Measurements from ENCODE around the gene SLC34A2.

Gene SLC34A2

DNA sequence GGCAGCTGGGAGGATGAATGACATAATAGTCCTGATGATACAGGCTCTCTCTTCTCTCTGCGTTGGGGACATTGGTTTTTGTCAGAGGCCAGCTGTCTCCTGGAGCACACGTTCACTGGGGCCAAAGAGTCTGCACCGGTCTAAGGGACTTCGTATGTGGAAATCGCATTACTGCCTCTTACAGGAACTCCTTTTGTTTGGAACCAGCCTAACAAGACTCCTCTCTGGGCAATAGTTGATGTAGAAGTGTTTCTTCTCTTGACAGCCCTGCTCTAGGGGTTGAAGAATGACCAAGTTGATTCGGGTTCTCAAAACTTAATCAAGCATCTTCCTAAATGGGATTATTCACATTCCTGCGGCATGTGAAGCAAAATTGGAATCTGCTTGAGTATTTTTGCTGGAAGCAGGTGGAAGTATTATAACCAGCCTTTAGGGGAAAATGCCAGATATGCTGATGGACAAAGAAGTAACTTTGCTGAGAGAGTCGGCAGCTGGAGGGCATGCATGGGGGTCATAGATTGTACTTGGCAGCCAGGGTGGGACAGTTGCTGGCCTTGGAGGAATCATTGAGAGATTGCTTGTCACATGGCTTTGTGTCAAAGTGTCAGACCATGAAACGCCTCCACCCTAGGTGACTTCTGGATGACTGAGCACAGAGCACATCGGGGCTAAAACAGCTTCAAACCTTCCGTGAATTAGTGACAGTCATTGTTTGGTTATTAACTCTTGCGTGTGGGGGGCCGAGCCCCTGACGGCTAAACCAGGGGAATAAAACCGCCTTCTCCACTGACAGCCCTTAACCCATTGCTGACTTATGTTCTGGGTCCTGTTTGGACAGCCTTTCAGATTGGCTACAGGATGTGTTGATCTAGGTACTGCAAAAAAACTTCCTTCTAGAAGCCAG is 34.4 kb upstream of the SLC34A2 start:
- DNase-seq (ENCODE audit: low spot score) (no peak), ATAC-seq (ENCODE audit: low read depth) (no peak)
- Histone ChIP-seq H3K27me3 (ENCODE audit: insufficient read depth, poor library complexity, severe bottlenecking) (no peaks in the 10 kb centered on the region), H3K4me1 (ENCODE audit: insufficient read depth, poor library complexity, severe bottlenecking) (no peaks in the 10 kb centered on the region), H3K27ac (ENCODE audit: poor library complexity, severe bottlenecking) (no peak overlapping the region), H3K9me3 (ENCODE audit: severe bottlenecking) (no peaks in the 10 kb centered on the region), H3K4me3 (ENCODE audit: severe bottlenecking) (no peak overlapping the region), H3K36me3 (ENCODE audit: low read depth) (no peaks in the 10 kb centered on the region)
- TF ChIP-seq, protein P1, sequence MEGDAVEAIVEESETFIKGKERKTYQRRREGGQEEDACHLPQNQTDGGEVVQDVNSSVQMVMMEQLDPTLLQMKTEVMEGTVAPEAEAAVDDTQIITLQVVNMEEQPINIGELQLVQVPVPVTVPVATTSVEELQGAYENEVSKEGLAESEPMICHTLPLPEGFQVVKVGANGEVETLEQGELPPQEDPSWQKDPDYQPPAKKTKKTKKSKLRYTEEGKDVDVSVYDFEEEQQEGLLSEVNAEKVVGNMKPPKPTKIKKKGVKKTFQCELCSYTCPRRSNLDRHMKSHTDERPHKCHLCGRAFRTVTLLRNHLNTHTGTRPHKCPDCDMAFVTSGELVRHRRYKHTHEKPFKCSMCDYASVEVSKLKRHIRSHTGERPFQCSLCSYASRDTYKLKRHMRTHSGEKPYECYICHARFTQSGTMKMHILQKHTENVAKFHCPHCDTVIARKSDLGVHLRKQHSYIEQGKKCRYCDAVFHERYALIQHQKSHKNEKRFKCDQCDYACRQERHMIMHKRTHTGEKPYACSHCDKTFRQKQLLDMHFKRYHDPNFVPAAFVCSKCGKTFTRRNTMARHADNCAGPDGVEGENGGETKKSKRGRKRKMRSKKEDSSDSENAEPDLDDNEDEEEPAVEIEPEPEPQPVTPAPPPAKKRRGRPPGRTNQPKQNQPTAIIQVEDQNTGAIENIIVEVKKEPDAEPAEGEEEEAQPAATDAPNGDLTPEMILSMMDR (IDR thresholded peaks at IDR 0.05; ENCODE audit: poor library complexity, severe bottlenecking): no peak

DNA sequence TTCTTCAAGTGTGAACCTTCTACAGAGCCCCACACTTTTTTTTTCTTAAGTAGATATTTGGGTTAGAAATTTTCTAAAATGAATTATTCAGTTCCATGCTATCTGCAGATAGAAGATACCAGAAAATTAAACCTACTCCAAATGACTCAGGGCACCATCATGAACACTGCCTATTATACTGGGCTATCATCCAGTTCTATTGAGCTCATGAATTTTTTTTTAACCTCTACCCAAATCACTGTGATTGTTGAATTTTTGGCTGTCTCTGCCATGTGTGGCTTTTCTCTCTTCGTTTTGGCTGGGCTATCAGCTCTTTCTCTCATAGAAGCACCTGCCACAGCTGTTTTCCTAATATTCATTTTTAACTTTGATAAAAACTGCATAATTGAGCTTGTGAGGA is 31.0 kb upstream of the SLC34A2 start:
- TF ChIP-seq, protein P1 (IDR thresholded peaks at IDR 0.05; ENCODE audit: poor library complexity, severe bottlenecking): no peak
- H3K36me3 ChIP-seq (ENCODE audit: low read depth): no peaks in the 10 kb centered on the region
- no peaks in the 10 kb centered on the region for H3K9me3 ChIP-seq (ENCODE audit: severe bottlenecking)
- H3K27me3 ChIP-seq (ENCODE audit: insufficient read depth, poor library complexity, severe bottlenecking): no peaks in the 10 kb centered on the region
- no peak for ATAC-seq (ENCODE audit: low read depth)
- no peak overlapping the region for H3K4me3 ChIP-seq (ENCODE audit: severe bottlenecking)
- no peak overlapping the region for H3K27ac ChIP-seq (ENCODE audit: poor library complexity, severe bottlenecking)
- DNase-seq (ENCODE audit: low spot score): no peak
- H3K4me1 ChIP-seq (ENCODE audit: insufficient read depth, poor library complexity, severe bottlenecking): no peaks in the 10 kb centered on the region

DNA sequence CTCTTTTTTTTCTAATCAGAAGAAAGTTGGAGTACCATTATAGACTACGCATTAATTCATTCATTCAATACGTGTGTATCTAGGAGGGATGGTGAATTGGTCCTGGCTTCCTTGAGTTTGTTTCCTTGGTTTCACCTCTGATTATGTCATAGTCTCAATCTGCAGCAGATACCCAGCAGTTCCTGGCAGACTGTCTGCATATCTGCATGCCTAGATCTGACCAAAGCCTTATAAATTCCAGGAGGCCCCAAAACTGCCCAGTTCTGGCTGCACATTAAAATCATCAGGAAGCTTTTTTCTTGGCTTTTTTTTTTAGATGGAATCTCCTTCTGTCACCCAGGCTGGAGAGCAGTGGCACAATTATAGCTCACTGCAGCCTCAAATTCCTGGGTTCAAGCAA is 27.2 kb upstream of the SLC34A2 start:
- H3K4me1 ChIP-seq (ENCODE audit: insufficient read depth, poor library complexity, severe bottlenecking): peaks cover 10% of the 10 kb centered on the region
- ATAC-seq (ENCODE audit: low read depth): no peak

DNA sequence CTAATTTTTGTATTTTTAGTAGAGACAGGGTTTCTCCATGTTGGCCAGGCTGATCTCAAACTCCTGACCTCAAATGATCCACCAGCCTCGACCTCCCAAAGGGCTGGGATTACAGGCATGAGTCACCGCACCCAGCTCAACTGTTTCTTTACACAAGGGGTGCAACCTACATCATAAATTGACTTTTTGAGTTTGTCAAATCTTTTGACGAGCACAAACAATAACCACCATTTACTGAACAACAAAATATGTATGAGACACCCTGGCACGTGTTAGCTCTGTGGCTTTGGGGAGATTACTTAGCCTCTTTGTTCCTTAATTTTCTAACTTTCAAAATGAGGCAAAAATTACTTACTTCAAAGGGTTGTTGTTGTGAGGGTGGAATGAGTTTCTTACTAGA is 23.5 kb upstream of the SLC34A2 start:
- TF ChIP-seq, protein P1 (IDR thresholded peaks at IDR 0.05; ENCODE audit: poor library complexity, severe bottlenecking): no peak
- DNase-seq (ENCODE audit: low spot score) (no peak), ATAC-seq (ENCODE audit: low read depth) (peak; percentile 47; the same call in 2 of the 3 replicates)
- H3K27ac ChIP-seq (ENCODE audit: poor library complexity, severe bottlenecking): peak overlapping the region; percentile 25
- no peaks in the 10 kb centered on the region for H3K27me3 ChIP-seq (ENCODE audit: insufficient read depth, poor library complexity, severe bottlenecking)
- H3K9me3 ChIP-seq (ENCODE audit: severe bottlenecking): no peaks in the 10 kb centered on the region
- H3K4me1 ChIP-seq (ENCODE audit: insufficient read depth, poor library complexity, severe bottlenecking): peaks cover 18% of the 10 kb centered on the region
- H3K4me3 ChIP-seq (ENCODE audit: severe bottlenecking): no peak overlapping the region
- H3K36me3 ChIP-seq (ENCODE audit: low read depth): no peaks in the 10 kb centered on the region

More for the DNA sequence above, 27.2 kb upstream of the SLC34A2 start:
- no peaks in the 10 kb centered on the region for H3K9me3 ChIP-seq (ENCODE audit: severe bottlenecking)
- H3K27ac ChIP-seq (ENCODE audit: poor library complexity, severe bottlenecking): no peak overlapping the region
- H3K4me3 ChIP-seq (ENCODE audit: severe bottlenecking): no peak overlapping the region
- no peaks in the 10 kb centered on the region for H3K36me3 ChIP-seq (ENCODE audit: low read depth)
- TF ChIP-seq, protein P1 (IDR thresholded peaks at IDR 0.05; ENCODE audit: poor library complexity, severe bottlenecking): no peak
- no peaks in the 10 kb centered on the region for H3K27me3 ChIP-seq (ENCODE audit: insufficient read depth, poor library complexity, severe bottlenecking)
- DNase-seq (ENCODE audit: low spot score): no peak

DNA sequence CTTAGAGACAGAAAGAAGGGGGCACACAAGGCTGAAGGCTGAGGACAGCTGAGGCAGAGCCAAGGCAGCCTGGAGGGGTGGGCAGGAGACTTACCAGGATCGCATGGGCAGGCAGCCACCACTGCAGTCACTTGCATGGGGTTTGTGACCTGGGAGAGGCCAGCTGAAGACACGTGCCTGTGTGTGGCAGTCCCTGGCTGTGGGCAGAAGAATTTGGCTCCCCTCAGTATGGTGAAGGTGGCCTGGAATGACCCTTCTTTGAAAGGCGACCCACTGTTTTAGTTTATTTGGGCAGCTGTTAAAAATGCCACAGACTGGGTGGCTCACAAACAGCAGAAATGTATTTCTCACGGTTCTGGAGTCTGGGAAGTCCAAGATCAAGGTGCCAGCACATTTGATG is 22.1 kb upstream of the SLC34A2 start:
- no peak overlapping the region for H3K4me3 ChIP-seq (ENCODE audit: severe bottlenecking)

More for the DNA sequence above, 22.1 kb upstream of the SLC34A2 start:
- no peak for ATAC-seq (ENCODE audit: low read depth)
- Histone ChIP-seq H3K36me3 (ENCODE audit: low read depth) (no peaks in the 10 kb centered on the region), H3K27ac (ENCODE audit: poor library complexity, severe bottlenecking) (no peak overlapping the region), H3K27me3 (ENCODE audit: insufficient read depth, poor library complexity, severe bottlenecking) (no peaks in the 10 kb centered on the region), H3K9me3 (ENCODE audit: severe bottlenecking) (no peaks in the 10 kb centered on the region), H3K4me1 (ENCODE audit: insufficient read depth, poor library complexity, severe bottlenecking) (peaks cover 18% of the 10 kb centered on the region)
- DNase-seq (ENCODE audit: low spot score): no peak
- TF ChIP-seq, protein P1 (IDR thresholded peaks at IDR 0.05; ENCODE audit: poor library complexity, severe bottlenecking): no peak

Data from RWPE2 (cell line).